NCI-H2171 (cell line): Measurements from ENCODE around the gene SRCIN1.
"Not testable (repeated sequence)": the region's sequence is repeated elsewhere in the genome, so short reads cannot be mapped to it uniquely, and the experiment has no call there.

ENCODE experiments used
- DNase-seq: peaks from one replicate; lab custom pipeline; 2025; lab: John Stamatoyannopoulos, UW

Gene SRCIN1

GRCh38 chr17:38509772-38510420 is 95.9 kb downstream of the SRCIN1 start:
- no peak for DNase-seq

- DNase-seq: peak; percentile 41
Observed at GRCh38 chr17:38508954-38509771, 96.6 kb downstream of the SRCIN1 start.

GRCh38 chr17:38508570-38508950 is 97.2 kb downstream of the SRCIN1 start:
- DNase-seq: no peak

- DNase-seq: no peak
Observed at GRCh38 chr17:38507921-38508569, 97.7 kb downstream of the SRCIN1 start.

GRCh38 chr17:38507436-38507835 is 98.3 kb downstream of the SRCIN1 start:
- DNase-seq: no peak

GRCh38 chr17:38504216-38504615 is 101.5 kb downstream of the SRCIN1 start:
- no peak for DNase-seq

GRCh38 chr17:38503286-38503913 is 102.4 kb downstream of the SRCIN1 start:
- not testable (repeated sequence) for DNase-seq

- not testable (repeated sequence) for DNase-seq
Observed at GRCh38 chr17:38501718-38502117, 104.0 kb downstream of the SRCIN1 start.

GRCh38 chr17:38499230-38499629 is 106.5 kb downstream of the SRCIN1 start:
- not testable (repeated sequence) for DNase-seq

GRCh38 chr17:38498353-38498752 is 107.4 kb downstream of the SRCIN1 start:
- DNase-seq: no peak

GRCh38 chr17:38497656-38498055 is 108.1 kb downstream of the SRCIN1 start:
- DNase-seq: not testable (repeated sequence)

GRCh38 chr17:38494152-38494551 is 111.6 kb downstream of the SRCIN1 start:
- DNase-seq: not testable (repeated sequence)

- DNase-seq: peak; percentile 79
Observed at GRCh38 chr17:38492067-38493040, 113.4 kb downstream of the SRCIN1 start.

- not testable (repeated sequence) for DNase-seq
Observed at GRCh38 chr17:38491346-38492066, 114.2 kb downstream of the SRCIN1 start.

GRCh38 chr17:38489774-38490173 is 116.0 kb downstream of the SRCIN1 start:
- DNase-seq: not testable (repeated sequence)

GRCh38 chr17:38485681-38486298 is 120.0 kb downstream of the SRCIN1 start:
- DNase-seq: not testable (repeated sequence)

- no peak for DNase-seq
Observed at GRCh38 chr17:38485146-38485468, 120.6 kb downstream of the SRCIN1 start.

GRCh38 chr17:38484242-38485145 is 121.3 kb downstream of the SRCIN1 start:
- not testable (repeated sequence) for DNase-seq

GRCh38 chr17:38482700-38483043 is 123.1 kb downstream of the SRCIN1 start:
- DNase-seq: not testable (repeated sequence)
